Measurements from ENCODE around the gene ANXA6. TPM values are rescaled to one million over a fixed set of nuclear protein-coding genes. Genes with fewer than 3 reads are reported as not detected.

ANXA6 gene
- total RNA-seq, 1 donor, result 194 TPM

DNA sequence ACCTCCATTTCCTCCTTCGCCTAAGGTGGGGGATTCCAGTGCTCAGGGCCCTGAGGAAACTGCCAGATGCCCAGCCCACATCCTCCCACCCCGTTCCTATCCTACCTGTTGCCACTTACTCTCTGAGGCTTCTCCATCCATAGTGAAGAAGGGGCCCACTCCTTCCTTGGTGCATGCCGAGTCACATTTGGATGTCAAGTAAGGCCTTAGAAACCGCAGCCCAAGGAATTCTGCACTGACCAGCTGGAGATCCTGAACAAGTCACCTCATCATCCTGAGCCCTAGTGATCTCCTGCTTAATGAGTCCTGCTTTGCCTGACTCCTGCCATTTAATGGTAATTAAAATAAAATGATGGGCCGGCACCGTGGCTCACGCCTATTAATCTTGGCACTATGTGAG is 70.1 kb downstream of the ANXA6 start:
- no peak overlapping the region for H3K4me3 ChIP-seq (ENCODE audit: low read depth, low read length)
- no peak for DNase-seq (ENCODE audit: low read depth)
- TF ChIP-seq, protein P1, sequence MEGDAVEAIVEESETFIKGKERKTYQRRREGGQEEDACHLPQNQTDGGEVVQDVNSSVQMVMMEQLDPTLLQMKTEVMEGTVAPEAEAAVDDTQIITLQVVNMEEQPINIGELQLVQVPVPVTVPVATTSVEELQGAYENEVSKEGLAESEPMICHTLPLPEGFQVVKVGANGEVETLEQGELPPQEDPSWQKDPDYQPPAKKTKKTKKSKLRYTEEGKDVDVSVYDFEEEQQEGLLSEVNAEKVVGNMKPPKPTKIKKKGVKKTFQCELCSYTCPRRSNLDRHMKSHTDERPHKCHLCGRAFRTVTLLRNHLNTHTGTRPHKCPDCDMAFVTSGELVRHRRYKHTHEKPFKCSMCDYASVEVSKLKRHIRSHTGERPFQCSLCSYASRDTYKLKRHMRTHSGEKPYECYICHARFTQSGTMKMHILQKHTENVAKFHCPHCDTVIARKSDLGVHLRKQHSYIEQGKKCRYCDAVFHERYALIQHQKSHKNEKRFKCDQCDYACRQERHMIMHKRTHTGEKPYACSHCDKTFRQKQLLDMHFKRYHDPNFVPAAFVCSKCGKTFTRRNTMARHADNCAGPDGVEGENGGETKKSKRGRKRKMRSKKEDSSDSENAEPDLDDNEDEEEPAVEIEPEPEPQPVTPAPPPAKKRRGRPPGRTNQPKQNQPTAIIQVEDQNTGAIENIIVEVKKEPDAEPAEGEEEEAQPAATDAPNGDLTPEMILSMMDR (IDR thresholded peaks at IDR 0.05; ENCODE audit: insufficient read depth, low read length), result no peak

DNA sequence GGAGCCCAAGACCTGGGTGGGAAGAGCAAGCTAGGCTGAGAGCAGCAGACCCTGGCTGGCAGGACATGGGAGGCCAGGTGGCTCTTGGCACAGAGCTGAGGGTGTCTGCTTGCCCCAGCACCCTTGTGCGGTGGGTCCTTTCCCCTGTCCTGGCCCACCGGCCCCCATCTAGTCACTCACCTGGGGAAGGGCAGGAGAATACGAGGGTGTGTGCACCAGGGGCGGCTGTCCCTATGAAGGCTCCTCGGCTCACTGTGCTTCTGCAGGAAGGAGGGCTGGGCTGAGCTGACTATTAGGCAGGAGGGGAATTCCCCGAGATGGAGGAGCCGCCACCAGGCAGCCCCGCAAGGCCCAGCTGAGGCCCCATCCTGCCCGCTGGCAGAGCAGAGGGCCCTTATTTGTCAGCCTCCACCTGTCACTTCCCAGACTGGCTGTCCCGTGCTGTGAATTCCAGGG is 70.6 kb downstream of the ANXA6 start:
- H3K4me3 ChIP-seq (ENCODE audit: low read depth, low read length), result no peak overlapping the region
- no peak for DNase-seq (ENCODE audit: low read depth)
- TF ChIP-seq, protein P1 (IDR thresholded peaks at IDR 0.05; ENCODE audit: insufficient read depth, low read length), result no peak

DNA sequence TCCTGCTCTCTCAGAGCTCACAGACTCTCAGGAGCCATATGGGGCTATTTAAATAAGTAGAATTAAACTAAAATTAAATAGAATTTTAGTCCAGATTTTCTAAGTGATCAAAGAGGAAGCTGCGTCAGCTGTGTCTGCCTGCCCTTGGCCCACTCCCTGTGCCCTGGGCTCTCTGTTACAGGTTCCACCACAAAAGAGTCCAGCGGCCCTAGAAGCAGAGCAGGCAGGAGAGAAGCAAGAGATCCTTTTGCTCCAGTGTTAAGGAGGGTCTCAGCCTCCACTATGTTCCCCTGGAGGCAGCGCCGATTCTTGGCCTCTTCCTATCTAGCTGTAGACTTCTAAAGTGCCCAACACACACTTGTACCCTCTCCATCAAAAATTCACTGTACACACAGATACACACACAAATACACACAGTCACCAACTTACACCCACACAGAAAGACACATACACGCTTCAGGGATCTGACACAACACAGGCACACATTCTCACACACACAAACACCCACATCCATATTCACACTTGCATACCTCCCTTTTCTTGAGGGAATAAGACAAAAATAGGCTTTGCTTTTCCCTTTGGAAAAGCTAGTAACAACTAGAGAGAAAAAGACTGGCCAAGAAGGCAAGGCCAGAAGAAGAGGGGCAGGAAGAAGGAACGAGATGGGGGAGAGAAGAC is 71.2 kb downstream of the ANXA6 start:
- H3K4me3 ChIP-seq (ENCODE audit: low read depth, low read length), result no peak overlapping the region
- TF ChIP-seq, protein P1 (IDR thresholded peaks at IDR 0.05; ENCODE audit: insufficient read depth, low read length), result no peak
- DNase-seq (ENCODE audit: low read depth), result no peak

DNA sequence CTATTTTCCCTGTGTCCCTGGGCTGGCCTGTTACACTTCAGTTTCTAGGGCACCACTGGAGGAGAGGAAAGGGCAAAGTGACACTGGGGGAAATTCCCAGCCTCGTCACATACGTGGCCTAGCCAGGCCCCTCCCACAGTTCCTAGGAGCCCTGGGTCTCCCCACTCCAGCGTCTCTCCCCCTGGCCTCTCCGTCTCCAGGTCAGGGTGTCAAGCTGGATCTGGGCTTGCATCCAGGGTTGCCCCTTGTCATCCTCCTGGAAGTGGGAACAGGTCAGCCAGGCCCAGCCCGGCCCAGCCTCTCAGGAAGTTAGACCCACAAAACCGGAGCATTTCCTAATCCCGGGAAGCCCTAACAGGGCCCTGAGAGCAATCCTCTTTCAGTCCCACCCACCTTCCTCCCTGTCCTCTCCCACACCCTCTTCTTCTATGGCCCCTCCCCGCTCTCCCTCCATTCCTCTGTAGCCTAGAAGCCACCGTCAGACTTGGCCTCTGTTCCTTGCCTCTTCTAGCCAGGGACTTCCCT is 72.0 kb downstream of the ANXA6 start:
- DNase-seq (ENCODE audit: low read depth), result peak; percentile 74

DNA sequence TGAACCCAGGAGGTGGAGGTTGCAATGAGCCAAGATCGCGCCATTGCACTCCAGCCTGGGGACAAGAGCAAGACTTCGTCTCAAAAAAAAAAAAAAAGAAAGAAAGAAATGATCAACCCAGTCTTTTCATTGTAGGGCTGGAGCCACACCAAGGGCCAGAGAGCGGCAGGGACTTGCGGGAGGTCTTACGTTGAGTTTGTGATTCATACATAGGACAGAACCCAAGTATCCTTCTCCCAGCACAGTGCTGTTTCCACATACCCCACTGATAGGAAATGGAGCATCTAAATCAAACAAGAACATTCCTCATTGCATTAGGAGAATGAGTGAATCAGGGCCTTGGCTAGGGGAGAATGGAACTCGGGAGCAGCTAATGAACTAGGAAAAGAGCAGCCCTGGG is 73.2 kb downstream of the ANXA6 start:
- TF ChIP-seq, protein P1 (IDR thresholded peaks at IDR 0.05; ENCODE audit: insufficient read depth, low read length), result no peak
- no peak overlapping the region for H3K4me3 ChIP-seq (ENCODE audit: low read depth, low read length)
- no peak for DNase-seq (ENCODE audit: low read depth)

More for the DNA sequence above, 72.0 kb downstream of the ANXA6 start:
- TF ChIP-seq, protein P1 (IDR thresholded peaks at IDR 0.05; ENCODE audit: insufficient read depth, low read length), result no peak
- no peak overlapping the region for H3K4me3 ChIP-seq (ENCODE audit: low read depth, low read length)

DNA sequence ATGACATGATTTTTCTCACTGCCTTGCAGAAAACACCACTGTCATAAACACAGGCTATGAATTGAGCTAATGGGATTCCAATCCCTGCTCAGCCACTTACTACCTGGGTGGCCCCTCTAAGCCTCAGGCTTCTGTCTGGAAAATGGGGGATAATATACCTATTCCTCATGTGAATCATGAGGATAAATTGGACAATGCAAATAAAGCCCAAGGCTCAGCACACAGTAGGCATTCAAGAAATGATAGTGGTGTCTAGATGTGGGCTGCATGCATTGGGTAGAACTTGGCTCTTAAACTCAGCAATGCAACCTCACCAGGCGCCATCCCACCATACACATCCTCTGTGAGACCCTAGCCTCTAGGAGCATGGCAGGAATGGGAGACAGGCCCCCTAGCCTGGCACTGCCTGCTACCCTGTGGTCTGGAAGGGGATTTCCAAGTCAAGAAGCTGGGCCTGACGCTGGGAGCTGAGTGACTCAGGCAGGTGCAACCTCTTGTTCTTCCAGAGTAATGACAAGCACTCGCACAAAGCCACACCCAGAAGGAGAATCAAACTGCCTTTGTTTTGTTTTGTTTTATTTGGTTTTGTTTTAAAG is 74.4 kb downstream of the ANXA6 start:
- DNase-seq (ENCODE audit: low read depth), result no peak
- TF ChIP-seq, protein P1 (IDR thresholded peaks at IDR 0.05; ENCODE audit: insufficient read depth, low read length), result no peak
- H3K4me3 ChIP-seq (ENCODE audit: low read depth, low read length), result no peak overlapping the region
